GM12864 (cell line): Measurements from ENCODE around the gene TRMT10B.
"Not testable (repeated sequence)": the region's sequence is repeated elsewhere in the genome, so short reads cannot be mapped to it uniquely, and the experiment has no call there.

Source experiments
- DNase-seq: peaks from one replicate; pipeline ENCODE4 v3.0.0-alpha.2; 2011; ENCODE audit warnings: low read depth
- H3K4me3 ChIP-seq: 2 replicates; pipeline ENCODE4 v1.5.1; 2011; ENCODE audit warnings: mild to moderate bottlenecking, low read depth, low read length, control low read depth
- TF ChIP-seq, protein P1 (sequence below): IDR thresholded peaks from 2 replicates; pipeline ENCODE4 v1.5.1; 2011; ENCODE audit warnings: low read depth, mild to moderate bottlenecking, moderate library complexity, low read length, control low read depth, inconsistent platforms; ENCODE audit errors: missing control alignments

TRMT10B gene

DNA sequence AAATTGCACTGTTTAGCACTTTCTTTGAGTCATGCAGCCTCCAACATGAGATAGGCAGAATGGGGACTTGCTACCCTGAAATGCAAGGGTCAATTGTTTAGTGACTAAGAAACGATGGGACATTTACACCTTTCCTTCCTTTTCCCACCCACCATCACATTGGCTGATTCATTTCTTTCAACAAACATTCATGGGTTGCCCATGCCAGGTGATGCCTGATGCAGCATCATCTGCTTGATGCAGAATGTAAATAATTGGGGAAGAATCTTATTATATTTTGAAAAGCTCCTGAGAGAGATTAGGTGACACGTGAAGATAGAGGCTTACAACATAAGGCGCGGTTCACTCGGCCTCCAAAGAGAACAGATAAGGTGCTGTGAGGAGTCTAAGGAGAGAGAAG lies 4.5 kb upstream of the TRMT10B start:
- no peak for DNase-seq
- no peak overlapping the region for H3K4me3 ChIP-seq
- TF ChIP-seq, protein P1, sequence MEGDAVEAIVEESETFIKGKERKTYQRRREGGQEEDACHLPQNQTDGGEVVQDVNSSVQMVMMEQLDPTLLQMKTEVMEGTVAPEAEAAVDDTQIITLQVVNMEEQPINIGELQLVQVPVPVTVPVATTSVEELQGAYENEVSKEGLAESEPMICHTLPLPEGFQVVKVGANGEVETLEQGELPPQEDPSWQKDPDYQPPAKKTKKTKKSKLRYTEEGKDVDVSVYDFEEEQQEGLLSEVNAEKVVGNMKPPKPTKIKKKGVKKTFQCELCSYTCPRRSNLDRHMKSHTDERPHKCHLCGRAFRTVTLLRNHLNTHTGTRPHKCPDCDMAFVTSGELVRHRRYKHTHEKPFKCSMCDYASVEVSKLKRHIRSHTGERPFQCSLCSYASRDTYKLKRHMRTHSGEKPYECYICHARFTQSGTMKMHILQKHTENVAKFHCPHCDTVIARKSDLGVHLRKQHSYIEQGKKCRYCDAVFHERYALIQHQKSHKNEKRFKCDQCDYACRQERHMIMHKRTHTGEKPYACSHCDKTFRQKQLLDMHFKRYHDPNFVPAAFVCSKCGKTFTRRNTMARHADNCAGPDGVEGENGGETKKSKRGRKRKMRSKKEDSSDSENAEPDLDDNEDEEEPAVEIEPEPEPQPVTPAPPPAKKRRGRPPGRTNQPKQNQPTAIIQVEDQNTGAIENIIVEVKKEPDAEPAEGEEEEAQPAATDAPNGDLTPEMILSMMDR, result no peak

DNA sequence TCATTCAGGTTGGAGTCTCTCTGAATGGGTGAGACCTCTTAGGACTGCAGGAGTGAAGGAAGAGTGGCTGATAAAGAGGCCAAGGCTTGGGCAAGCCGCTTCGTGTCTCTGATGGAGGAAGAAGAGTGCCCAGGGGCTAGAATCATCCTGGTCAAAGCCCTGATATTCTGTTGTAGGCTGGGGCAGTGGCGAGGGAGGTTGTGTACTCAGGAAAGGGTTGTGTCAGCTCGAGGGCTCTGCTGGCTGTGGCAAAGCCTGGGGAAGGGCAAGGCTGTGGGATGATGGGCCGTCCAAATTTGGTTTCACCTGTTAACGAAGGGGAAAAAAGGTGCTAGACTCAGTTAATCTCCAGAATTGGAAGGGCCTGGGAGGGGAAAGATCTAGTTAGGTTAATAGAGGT lies 2.4 kb upstream of the TRMT10B start:
- TF ChIP-seq, protein P1, result no peak
- H3K4me3 ChIP-seq, result no peak overlapping the region
- DNase-seq, result no peak

DNA sequence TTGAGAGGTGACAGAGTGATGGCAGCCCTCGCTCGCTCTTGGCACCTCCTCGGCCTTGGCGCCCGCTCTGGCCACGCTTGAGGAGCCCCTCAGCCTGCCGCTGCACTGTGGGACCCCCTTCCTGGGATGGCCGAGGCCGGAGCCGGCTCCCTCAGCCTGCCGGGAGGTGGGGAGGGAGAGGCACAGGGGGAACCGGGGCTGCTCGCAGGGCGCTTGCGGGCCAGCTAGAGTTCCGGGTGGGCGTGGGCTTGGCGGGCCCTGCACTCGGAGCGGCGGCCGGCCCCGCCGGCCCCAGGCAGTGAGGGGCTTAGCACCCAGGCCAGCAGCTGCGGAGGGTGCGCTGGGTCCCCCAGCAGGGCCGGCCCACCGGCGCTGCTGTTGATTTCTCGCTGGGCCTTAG lies 1.9 kb upstream of the TRMT10B start:
- H3K4me3 ChIP-seq, DNase-seq: not testable (repeated sequence)

DNA sequence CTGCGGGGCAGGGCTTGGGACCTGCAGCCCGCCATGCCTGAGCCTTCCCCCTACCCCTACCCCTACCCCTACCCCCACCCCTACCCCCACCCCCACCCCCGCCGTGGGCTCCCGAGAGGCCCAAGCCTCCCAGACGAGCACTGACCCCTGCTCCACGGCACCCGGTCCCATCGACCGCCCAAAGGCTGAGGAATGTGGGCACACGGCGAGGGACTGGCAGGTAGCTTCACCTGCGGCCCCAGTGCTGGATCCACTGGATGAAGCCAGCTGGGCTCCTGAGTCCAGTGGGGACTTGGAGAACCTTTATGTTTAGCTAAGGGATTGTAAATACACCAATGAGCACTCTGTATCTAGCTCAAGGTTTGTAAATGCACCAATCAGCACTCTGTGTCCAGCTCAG lies 1.5 kb upstream of the TRMT10B start:
- H3K4me3 ChIP-seq, DNase-seq: not testable (repeated sequence)

DNA sequence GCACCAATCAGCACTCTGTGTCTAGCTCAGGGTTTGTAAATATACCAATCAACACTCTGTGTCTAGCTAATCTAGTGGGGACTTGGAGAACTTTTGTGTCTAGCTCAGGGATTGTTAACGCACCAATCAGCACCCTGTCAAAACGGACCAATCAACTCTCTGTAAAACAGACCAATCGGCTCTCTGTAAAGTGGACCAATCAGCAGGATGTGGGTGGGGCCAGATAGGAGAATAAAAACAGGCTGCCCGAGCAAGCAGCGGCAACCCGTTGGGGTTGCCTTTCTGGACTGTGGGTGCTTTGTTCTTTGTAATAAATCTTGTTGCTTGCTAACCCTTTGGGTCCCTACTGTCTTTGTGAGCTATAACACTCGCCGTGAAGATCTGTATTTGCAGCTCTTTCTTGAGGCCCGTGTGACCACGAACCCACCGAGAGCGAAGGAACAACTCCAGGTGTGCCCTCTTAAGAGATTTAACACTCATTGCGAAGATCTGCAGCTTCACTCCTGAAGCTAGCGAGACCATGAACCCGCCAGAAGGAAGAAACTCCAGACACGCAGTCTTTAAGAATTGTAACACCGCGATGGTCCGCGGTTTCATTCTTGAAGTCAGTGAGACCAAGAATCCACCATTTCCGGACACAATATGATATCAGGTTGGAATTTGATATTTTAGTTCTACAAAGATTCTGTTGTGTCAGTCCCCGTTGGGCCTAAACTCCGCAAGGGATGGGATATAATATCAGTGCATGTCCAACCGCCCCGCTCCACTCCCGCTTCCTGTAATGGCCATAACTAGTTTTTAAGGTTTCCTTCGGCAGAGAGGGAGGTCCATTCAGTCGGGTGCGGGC lies 740 bp upstream of the TRMT10B start:
- TF ChIP-seq, protein P1, result no peak
- no peak for DNase-seq
- H3K4me3 ChIP-seq, result peak overlapping the region; percentile 98

DNA sequence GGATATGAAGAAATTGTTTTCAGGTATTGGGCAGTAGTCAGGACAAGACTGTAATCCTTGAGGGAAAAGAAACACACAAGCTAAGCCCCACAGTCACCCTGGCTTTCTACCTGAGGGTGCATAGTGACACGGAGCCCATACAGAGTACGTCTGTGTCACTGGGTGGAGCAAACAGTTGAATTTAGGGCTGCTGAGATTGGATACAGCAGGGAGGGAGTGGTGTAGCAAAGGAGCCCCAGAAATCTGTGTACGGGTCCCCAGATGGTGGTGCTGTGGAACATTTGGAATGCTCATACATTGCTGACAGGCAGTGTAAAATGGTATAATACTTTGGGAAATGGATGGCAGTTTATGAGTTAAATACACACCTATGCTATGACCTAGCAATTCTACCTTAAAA lies 5.1 kb downstream of the TRMT10B start:
- TF ChIP-seq, protein P1, result no peak
- no peak overlapping the region for H3K4me3 ChIP-seq
- DNase-seq, result no peak

DNA sequence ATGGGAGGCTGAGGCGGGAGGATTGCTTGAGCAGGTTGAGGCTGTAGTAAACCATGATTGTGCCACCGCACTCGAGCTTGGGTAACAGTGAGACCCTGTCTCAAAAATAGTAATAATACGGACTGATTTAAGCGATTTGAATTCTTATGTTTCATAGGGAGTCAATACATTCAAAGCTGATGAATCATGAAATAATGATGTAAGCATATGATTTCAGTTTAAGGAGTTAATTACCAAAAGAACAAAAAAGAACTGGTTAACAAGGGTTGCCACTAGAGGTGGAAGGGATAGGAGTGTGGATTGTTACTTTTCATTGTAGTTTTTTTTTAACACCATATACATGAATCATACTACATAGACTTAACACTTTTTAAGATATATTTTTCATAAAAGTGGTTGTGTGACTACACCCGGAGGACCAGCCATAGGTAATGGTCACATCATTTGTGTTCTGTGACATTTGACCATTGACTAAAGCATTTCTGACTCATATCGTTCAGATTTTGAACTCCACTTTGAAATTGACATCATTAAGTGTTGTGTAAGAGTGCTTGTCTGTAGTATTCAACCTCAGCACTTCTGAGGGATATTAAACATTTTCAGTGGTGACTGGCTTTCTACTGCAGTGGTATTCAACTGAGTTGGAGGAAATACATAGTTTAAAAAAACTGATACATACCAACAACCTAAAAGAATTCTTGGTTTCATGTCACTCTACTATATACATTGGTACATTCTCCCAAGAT lies 7.0 kb downstream of the TRMT10B start:
- TF ChIP-seq, protein P1, result no peak
- no peak overlapping the region for H3K4me3 ChIP-seq
- no peak for DNase-seq

DNA sequence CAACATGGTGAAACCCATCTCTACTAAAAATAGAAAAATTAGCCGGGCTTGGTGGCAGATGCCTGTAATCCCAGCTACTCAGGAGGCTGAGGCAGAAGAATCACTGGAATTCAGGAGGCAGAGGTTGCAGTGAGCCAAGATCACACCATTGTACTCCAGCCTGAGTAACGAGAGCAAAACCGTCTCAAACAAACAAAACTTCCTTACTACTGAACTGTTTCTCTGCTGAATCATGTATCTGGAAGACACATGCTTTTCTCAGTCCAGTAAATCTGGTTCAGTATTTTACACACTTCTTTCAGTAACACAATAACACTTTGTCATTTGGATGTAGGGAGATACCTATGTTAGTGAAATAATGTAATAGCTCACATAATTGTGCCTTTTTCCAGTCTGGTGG lies 7.9 kb downstream of the TRMT10B start:
- H3K4me3 ChIP-seq, result no peak overlapping the region
- no peak for DNase-seq
- TF ChIP-seq, protein P1, result no peak

DNA sequence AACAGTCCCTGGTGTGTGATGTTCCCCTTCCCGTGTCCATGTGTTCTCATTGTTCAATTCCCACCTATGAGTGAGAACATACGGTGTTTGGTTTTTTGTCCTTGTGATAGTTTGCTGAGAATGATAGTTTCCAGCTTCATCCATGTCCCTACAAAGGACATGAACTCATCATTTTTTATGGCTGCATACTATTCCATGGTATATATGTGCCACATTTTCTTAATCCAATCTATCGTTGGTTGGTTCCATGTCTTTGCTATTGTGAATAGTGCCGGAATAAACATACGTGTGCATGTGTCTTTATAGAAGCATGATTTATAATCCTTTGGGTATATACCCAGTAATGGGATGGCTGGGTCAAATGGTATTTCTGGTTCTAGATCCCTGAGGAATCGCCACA lies 11.7 kb downstream of the TRMT10B start:
- not testable (repeated sequence) for DNase-seq, H3K4me3 ChIP-seq
